GM19193 (cell line): ENCODE measurements around the gene SPARC.

Source experiments
- POLR2A ChIP-seq: IDR thresholded peaks from 4 replicates; pipeline ENCODE4 v1.6.1; 2011; ENCODE audit not compliant: insufficient read depth, insufficient read length; ENCODE audit errors: extremely low read depth

SPARC gene

GRCh38 chr5:151673421-151673820 lies 13.3 kb downstream of the SPARC start:
- TF ChIP-seq POLR2A = no peak

GRCh38 chr5:151672516-151672915 lies 14.2 kb downstream of the SPARC start:
- no peak for TF ChIP-seq POLR2A

- TF ChIP-seq POLR2A = no peak
These were observed 14.8 kb downstream of the SPARC start for GRCh38 chr5:151671950-151672349.

GRCh38 chr5:151670953-151671636 lies 15.6 kb downstream of the SPARC start:
- no peak for TF ChIP-seq POLR2A

GRCh38 chr5:151670083-151670686 lies 16.5 kb downstream of the SPARC start:
- no peak for TF ChIP-seq POLR2A

GRCh38 chr5:151667083-151667482 lies 19.6 kb downstream of the SPARC start:
- no peak for TF ChIP-seq POLR2A

GRCh38 chr5:151665613-151666012 lies 21.1 kb downstream of the SPARC start:
- no peak for TF ChIP-seq POLR2A

- TF ChIP-seq POLR2A = no peak
These were observed 21.8 kb downstream of the SPARC start for GRCh38 chr5:151664694-151665585.

- TF ChIP-seq POLR2A = no peak
These were observed 23.0 kb downstream of the SPARC start for GRCh38 chr5:151663617-151664293.

- TF ChIP-seq POLR2A = peak; percentile 30
These were observed 23.9 kb downstream of the SPARC start for GRCh38 chr5:151662805-151663204.

- TF ChIP-seq POLR2A = no peak
These were observed 24.6 kb downstream of the SPARC start for GRCh38 chr5:151661968-151662732.

GRCh38 chr5:151660616-151661495 lies 25.9 kb downstream of the SPARC start:
- TF ChIP-seq POLR2A = no peak

- TF ChIP-seq POLR2A = no peak
These were observed 27.5 kb downstream of the SPARC start for GRCh38 chr5:151659001-151659754.
